Adipose tissue (tissue), 3 donors: ENCODE data around the gene PGAM2. TPM values are rescaled to one million over a fixed set of nuclear protein-coding genes. Genes with fewer than 3 reads are reported as not detected.

ENCODE experiments used
- H3K27ac ChIP-seq: one replicate; pipeline ENCODE4 v1.5.1; 2013; ENCODE audit warnings: low read depth, low read length
- WGBS, 3 donors: extraction: QIAGEN DNeasy Blood & Tissue Kit; methylation state at CpG; one replicate each; pipeline ENCODE4 v1.1.7; 2013; 5-methylcytosine and 5-hydroxymethylcytosine counted together
- polyA plus RNA-seq, 3 donors: library from polyadenylated mRNA; stranded (reverse); fragments of 200-250 nt; gene quantifications; one replicate each; pipeline ENCODE4 v1.2.3, GENCODE V29; 2013
- donor health status: healthy with polysubstance abuse.
- donor health status: Bipolar disorder and iron deficiency.
- donor health status: healthy.

PGAM2 gene
- polyA plus RNA-seq, 3 donors: 1.3 to 5.4 (median 2.1) TPM

- peak overlapping the region; percentile 21 for H3K27ac ChIP-seq
- 35 to 56% (median 39%) methylated on average over 28 of the region's 28 CpGs for WGBS, 3 donors
Measured at GRCh38 chr7:44104860-44105771, 39.7 kb upstream of the PGAM2 start.

GRCh38 chr7:44103923-44104859 lies 38.8 kb upstream of the PGAM2 start, which contains the start of gene AEBP1:
TSS of gene AEBP1 (plus strand) at chr7:44104345. CDS start at chr7:44104666, 321 bp downstream.
- 2 to 6% (median 4%) methylated on average over 40 to 83 of the region's 87 CpGs for WGBS, 3 donors
- H3K27ac ChIP-seq: peak within 1 kb of the TSS; percentile 23

GRCh38 chr7:44103566-44103922 lies 38.2 kb upstream of the PGAM2 start:
- no peak overlapping the region for H3K27ac ChIP-seq
- 65 to 69% (median 66%) methylated on average over 8 of the region's 8 CpGs for WGBS, 3 donors

- 77 to 87% (median 81%) methylated on average over 8 of the region's 8 CpGs for WGBS, 3 donors
- peak overlapping the region; percentile 23 for H3K27ac ChIP-seq
Measured at GRCh38 chr7:44102846-44103565, 37.6 kb upstream of the PGAM2 start.

- peak overlapping the region; percentile 43 for H3K27ac ChIP-seq
- WGBS, 3 donors: 85 to 90% (median 89%) methylated on average over 14 of the region's 14 CpGs
Measured at GRCh38 chr7:44101966-44102845, 36.8 kb upstream of the PGAM2 start.

GRCh38 chr7:44101303-44101965 lies 36.1 kb upstream of the PGAM2 start:
- WGBS, 3 donors: 79 to 95% (median 88%) methylated on average over 3 of the region's 3 CpGs
- peak overlapping the region; percentile 43 for H3K27ac ChIP-seq

- H3K27ac ChIP-seq: peak overlapping the region; percentile 41
- 59 to 70% (median 63%) methylated on average over 10 of the region's 10 CpGs for WGBS, 3 donors
Measured at GRCh38 chr7:44100458-44101302, 35.3 kb upstream of the PGAM2 start.

- no peak overlapping the region for H3K27ac ChIP-seq
- 56 to 65% (median 56%) methylated on average over 4 of the region's 4 CpGs for WGBS, 3 donors
Measured at GRCh38 chr7:44099669-44100068, 34.3 kb upstream of the PGAM2 start.

- no peak overlapping the region for H3K27ac ChIP-seq
- 83 to 90% (median 84%) methylated on average over 6 of the region's 6 CpGs for WGBS, 3 donors
Measured at GRCh38 chr7:44098092-44099068, 33.0 kb upstream of the PGAM2 start.

GRCh38 chr7:44097064-44097932 lies 31.9 kb upstream of the PGAM2 start:
- 76 to 85% (median 78%) methylated on average over 9 of the region's 9 CpGs for WGBS, 3 donors
- no peak overlapping the region for H3K27ac ChIP-seq

GRCh38 chr7:44096326-44096881 lies 31.0 kb upstream of the PGAM2 start:
- H3K27ac ChIP-seq: no peak overlapping the region
- 71 to 87% (median 83%) methylated on average over 7 to 8 of the region's 8 CpGs for WGBS, 3 donors

- WGBS, 3 donors: 83 to 96% (median 89%) methylated on average over 3 of the region's 3 CpGs
- H3K27ac ChIP-seq: no peak overlapping the region
Measured at GRCh38 chr7:44095781-44096180, 30.4 kb upstream of the PGAM2 start.

GRCh38 chr7:44094883-44095592 lies 29.7 kb upstream of the PGAM2 start:
- H3K27ac ChIP-seq: no peak overlapping the region
- 47 to 71% (median 63%) methylated on average over 2 of the region's 2 CpGs for WGBS, 3 donors
